GM21360 (cell line): ENCODE results near the gene UGT2B15.
A peak's percentile ranks its signal among the peaks of the same experiment; 100 is the strongest.
"Not testable (repeated sequence)": the region's sequence is repeated elsewhere in the genome, so short reads cannot be mapped to it uniquely, and the experiment has no call there.

Experiments
- ATAC-seq: cut with Tn5 transposase; IDR thresholded peaks from one replicate; pipeline ENCODE4 v1.9.1; 2021; ENCODE audit warnings: mild to moderate bottlenecking, moderate library complexity; ENCODE audit not compliant: unreplicated experiment

Gene UGT2B15

DNA sequence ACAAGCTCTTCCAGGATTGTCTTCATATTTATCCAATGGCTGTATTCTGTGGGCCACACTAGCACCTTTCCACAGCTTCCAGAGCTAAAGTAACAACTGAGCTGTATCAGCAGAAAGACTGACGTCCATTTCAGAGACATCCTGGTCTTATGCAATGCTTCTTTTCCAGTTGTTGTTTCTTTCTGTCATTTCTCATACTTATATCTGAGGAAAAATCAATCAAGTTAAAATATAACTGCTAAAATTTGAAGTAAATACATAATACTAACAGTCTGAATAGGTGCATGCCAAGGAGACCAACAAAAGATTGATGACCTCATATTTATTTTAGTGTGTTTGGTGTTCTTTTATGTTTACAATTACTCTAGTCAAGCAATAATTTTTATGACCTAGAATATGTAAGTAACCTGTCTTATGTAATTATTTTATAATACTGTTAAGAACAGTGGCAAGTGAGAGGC, at the start of gene UGT2B15:
Gene UGT2B15, minus strand, starts transcription at position 174 of the 461 bp plus-strand sequence. Its CDS starts 34 bp downstream, at position 140.
- ATAC-seq, result not testable (repeated sequence)

DNA sequence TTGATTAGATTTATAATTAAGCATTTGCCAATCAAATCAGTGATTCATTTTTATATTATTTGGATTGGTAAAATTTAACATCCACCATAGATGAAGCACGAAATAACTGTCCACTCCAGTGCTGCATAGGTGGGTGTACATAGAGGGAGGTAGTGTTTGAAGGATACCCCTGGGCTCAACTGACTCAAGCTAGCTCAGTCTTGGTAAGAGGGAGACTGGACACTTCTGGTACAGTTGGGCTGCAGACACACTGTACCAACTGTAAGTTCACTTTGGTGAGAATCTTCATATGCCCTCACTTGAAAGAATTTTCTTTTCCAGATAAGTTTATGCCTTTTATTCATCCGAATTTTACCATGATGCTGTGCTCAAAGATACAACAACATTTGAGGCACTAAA, 48.6 kb upstream of the UGT2B15 start:
- no peak for ATAC-seq

DNA sequence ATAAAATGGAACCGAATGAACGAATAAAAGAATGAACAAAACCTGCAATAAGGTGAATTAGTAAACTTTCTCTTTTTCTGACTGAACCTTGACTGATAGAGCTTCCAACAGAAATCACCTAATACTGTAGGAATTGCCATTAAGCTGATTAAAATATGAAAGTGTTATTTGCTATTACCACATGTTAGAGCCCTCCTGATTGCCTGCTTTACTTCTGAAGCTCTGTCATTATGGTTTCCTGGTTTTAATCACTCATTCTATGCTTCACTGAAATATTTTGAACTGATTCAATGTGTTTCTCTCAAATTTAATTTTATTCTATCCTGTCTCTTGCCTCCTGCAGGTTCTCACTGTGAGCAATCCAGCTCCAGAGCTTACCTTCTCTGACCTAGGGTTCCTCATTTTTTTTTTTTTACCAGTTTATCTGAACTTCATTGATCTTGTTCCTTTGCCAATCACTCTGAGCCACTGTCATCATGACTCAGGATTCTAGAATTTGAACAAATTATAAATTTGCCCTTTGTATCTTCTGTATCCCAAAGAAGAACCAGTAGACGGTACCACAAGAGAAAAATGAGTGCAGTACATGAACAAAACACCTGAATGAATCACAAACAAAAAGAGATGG, 48.1 kb upstream of the UGT2B15 start:
- ATAC-seq, result no peak

DNA sequence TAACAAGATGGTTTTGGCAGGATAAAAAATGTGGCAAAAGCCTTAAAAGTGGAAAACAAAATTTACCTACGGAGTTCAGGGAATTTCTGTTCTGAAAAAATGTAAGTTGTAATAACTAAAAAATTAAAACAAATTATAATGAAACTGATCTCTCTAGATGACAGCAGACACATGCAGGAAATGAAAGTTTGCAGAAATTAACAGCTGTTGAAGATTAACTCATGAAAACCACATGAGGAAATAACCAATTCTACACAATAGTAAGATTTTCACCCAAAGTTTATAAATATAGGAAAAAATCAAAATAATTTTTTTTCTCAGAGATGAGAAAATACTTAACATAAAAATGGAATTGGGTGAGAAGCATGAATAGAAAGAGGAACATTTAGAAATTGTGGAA, 47.5 kb upstream of the UGT2B15 start:
- ATAC-seq, result no peak

DNA sequence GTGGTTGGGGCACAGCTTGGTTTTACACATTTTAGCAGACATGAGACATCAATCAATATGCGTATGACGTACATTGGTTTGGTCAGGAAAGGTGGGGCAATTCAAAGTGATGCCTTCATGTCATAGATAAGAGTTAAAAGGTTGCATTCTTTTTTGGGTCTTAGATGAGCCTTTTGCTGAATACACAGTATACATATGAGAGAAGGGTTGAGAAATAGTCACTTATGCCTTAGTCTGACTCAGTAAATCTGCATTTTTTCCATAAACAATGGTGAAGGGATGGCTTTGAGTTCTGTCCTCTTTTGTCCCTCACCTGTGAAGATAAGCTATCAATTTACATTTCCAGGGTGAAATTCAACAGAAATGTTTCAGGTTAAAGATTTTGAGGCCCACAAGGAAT, 43.9 kb upstream of the UGT2B15 start:
- ATAC-seq, result no peak

DNA sequence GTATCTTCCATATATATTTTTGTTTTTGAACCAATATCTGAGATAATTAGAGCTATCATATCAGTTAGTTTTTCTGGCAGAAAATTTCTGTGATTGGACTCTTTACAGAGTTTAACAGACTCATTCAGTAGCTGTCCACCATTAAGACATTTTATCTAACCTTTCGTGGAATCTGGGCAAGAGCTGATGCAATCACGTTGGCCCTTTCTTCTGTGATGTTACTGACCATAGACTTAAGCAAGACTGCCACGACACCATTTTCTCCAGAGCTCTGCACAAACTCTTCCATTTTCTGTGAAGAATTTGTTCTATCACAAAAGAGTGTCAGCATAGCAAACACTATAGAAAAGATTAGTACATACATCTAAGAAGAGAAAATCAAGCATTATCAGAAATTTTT, 41.8 kb upstream of the UGT2B15 start:
- ATAC-seq, result no peak

DNA sequence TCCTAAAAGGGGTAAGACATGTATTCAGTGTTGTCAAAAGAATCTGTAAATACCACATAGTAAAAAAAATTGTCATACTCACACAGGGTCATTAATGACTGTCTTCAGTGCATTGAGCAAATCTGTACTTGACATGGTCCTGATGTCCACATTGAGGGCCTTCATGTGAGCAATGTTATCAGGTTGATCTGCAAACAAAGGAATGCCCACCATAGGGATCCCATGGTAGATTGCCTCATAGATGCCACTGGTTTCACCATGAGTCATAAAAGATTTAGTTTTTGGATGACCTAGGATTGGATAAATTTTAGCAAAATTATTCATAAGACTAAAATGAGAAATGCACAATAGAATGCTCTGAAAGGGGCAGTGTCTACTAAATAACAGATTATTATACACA, 38.1 kb upstream of the UGT2B15 start:
- no peak for ATAC-seq

DNA sequence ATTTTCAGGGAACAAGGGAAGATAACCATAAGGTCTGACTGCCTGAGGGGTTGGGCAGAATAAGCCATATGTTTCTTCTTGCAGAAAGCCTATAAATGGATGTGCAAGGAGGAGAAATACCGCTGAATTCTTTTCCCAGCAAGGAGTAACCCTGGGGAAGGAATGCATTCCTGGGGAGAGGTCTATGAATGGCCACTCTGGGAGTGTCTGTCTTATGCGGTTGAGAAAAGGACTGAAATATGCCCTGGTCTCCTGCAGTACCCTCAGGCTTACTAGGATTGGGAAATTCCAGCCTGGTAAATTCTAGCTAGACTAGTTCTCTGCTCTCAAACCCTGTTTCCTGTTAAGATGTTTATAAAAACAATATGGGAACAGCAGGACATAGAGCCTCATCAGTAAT, 32.7 kb upstream of the UGT2B15 start:
- not testable (repeated sequence) for ATAC-seq

DNA sequence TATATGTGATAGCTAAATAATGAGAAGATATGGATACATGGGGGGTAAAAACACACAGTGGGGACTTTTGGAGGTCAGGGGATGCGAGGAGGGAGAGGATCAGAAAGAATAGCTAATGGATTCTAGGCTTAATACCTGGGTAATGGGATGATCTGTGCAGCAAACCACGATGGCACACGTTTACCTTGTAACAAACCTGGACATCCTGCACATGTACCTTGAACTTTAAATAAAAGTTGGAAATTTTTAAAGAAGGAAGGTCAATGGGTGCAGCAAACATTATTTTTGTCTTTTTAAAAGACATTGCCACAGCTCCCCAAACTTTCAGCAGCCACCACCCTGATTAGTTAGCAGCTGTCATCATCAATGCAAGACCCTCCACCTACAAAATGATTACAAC, 29.7 kb upstream of the UGT2B15 start:
- no peak for ATAC-seq

DNA sequence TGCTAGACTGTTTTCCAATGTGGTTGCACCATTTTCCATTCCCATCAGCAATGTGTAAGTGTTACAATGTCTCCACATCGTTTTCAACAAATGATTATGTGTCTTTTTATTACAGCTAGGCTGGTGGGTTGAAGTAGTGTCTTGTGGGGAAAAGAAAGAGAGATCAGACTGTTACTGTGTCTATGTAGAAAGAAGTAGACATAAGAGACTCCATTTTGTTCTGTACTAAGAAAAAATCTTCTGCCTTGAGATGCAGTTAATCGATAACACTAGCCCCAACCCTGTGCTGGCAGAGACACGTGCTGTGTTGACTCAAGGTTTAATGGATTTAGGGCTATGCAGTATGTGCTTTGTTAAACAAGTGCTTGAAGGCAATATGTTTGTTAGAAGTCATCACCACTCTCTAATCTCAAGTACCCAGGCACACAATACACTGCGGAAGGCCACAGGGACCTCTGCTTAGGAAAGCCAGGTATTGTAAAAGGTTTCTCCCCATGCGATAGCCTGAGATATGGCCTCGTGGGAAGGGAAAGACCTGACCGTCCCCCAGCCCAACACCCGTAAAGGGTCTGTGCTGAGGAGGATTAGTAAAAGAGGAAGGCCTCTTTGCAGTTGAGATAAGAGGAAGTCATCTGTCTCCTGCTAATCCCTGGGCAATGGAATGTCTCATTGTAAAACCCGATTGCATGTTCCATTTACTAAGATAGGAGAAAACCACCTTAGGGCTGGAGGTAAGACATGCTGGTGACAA, 23.0 kb upstream of the UGT2B15 start:
- no peak for ATAC-seq

DNA sequence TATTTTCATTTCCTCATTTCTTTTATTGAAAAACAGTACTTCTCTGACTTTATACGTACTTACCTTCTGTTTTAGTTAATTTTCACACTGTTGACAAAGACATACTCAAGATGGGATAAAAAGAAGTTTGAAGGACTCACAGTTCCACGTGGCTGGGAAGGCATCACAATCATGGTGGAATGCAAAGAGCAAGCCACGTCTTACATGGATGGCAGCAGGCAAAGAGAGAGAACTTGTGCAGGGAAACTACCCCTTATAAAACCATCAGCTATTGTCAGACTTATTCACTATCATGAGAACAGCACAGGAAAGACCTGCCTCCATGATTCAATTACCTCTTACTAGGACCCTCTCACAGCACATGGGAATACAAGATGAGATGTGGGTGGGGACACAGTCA, 20.7 kb upstream of the UGT2B15 start:
- ATAC-seq, result no peak

DNA sequence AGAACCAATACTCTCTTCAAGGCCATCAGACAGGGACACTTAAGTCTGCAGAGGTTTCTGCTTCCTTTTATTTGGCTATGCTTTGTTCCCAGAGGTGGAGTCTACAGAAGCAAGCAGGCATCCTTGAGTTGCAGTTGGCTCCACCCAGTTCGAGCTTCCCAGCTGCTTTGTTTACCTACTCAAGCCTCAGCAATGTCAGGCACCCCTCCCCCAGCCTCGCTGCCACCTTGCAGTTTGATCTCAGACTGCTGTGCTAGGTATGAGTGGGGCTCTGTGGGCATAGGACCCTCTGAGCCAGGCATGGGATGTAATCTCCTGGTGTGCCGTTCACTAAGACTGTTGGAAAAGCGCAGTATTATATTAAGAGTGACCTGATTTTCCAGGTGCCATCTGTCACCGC, 12.6 kb upstream of the UGT2B15 start:
- no peak for ATAC-seq

DNA sequence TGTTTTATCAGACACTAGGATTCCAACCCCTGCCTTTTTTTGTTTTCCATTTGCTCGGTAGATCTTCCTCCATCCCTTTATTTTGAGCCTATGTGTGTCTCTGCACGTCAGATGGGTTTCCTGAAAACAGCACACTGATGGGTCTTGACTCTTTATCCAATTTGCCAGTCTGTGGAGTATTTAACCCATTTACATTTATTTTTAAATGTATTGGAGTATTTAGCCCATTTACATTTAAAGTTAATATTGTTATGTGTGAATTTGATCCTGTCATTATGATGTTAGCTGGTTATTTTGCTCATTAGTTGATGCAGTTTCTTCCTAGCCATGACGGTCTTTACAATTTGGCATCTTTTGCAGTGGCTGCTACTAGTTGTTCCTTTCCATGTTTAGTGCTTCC, 10.8 kb upstream of the UGT2B15 start:
- ATAC-seq, result not testable (repeated sequence)

DNA sequence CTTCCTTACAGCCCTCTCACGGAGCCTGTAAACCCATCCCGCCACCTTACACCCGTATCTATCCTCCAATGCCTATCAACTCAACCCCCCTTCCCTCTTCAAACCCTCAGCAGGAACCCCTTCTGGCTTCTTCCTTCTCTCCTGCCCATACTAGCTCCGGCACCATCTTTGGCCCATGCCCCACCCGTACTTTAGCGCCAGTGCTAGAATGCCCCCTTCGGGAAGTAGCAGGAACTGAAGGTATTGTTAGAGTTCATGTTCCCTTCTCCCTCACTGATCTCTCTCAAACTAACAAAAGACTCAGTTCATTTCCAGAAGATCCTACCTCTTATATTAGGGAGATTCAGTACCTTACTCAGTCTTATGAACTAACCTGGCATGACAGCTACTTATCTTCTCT, 2.7 kb upstream of the UGT2B15 start:
- no peak for ATAC-seq

DNA sequence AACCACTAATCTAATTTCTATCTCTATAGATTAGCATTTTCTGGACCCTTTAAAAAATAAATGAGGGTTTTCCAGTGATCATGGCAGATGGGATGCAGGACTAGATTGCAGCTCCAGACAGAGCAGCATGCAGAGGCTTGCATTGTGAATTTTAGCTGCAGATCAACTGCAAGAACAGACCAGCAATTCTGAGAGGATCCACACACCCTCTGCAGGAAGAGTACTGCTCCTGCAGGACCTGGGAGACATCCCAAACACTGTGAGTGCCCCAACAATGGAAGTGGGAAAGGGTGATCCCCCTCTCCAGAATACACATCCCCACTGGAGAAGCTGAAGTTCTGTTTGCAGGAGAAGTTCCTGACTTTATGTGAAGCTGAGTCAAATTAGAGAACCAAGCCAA, 765 bp upstream of the UGT2B15 start:
- not testable (repeated sequence) for ATAC-seq

DNA sequence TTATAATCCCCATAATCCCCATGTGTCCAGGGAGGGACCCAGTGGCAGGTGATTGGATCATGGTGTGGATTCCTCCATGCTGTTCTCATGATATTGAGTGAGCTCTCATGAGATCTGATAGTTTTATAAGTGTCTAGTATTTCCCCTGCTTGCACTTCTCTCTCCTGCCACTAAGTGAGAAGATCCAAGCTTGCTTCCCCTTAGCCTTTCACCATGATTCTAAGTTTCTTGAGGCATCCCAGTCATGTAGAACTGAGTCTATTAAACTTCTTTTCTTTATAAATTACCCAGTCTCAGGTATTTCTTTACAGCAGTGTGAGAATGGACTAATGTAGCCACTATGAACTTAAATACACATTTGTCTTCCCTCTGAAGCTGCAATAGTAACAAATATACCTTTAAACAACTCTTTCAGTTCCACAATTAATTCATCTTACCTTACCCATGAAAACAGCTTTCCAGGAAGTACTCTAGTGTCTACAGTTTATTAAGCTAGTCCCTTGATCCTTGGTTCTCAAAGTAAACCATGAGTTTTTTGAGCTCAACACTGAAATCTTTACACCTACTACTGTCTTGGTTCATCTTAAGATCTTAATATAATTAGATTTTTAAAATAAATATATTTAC, 1.8 kb downstream of the UGT2B15 start:
- ATAC-seq, result peak; percentile 56

DNA sequence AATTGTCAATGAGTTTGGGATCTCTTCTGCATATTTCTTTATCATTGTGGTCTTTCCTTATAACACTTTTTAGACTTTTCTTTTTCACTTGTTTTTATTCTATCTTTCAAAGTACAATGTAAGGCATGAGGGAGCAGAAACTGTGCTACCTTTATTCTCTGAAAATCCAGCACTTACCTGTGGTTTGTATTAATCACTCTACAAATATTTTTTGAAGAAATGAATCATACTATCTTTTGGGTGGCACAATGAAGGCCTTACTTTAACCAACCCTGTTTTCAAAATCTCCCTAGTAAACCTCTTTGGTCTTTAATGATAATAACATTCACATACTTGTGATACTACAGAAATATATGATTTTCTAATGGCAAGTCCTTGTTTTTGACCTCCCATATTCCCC, 2.9 kb downstream of the UGT2B15 start:
- not testable (repeated sequence) for ATAC-seq

DNA sequence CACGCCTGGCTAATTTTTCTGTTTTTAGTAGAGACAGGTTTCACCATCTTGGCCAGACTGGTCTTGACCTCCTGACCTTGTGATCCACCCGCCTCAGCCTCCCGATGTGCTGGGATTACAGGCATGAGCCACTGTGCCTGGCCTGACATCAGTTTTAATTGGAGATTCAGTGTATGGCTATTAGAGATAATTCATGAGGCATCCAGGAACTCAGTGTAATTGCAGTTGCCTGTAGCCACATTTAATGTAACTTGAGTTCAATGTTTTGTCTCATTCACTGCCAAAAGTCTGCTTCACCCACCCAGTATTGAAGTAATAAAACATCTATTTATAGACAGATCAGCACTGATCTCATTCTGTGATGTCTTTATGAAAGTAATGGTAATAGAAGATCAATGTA, 5.7 kb downstream of the UGT2B15 start:
- ATAC-seq, result not testable (repeated sequence)

DNA sequence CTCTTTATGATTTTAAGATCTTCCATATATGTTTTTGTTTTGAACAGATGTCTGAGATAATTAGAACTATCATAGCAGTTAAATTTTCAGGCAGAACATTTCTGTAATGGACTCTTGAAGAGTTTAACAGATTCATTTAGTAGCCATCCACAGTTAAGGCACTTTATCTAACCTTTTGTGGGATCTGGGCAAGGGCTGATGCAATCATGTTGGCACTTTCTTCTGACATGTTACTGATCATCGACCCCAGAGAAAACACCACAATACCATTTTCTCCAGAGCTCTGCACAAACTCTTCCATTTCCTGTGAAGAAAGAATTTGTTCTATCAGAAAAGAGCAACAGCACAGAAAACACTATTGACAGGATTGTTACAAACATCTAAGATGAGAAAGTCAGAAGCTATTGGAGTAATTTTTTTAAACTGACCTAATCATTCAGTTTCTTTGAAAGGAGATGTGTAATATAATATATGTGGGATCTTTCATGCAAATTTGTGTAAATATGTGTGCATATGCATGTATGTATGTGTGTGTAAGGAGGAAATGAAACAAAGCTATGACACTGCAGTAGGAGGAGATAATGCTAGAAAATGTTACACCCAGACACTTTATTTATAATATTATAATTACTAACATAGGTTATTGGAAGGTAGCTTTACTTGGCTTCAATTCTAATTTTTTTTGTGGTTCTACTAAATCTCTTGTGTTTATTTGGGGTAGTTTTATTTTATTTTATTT, 7.4 kb downstream of the UGT2B15 start:
- not testable (repeated sequence) for ATAC-seq

DNA sequence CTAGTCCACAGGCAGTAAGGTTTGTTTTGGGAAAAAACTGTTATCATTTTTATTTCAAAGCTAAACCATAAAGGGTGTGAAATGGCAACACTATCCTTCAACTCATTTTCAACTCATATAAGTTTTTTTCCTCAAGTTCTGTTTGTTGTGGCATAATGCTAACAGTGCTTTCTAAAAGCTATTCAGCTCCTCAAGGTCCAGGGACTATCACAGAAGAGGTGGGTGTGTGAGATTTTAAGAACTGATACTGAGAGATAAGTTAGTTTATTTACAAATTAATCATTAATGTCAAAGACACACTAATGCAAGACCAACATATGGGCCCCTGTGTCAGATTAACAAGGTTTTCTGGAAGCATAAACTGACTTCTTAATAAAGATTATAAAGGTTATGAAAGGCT, 11.8 kb downstream of the UGT2B15 start:
- ATAC-seq, result no peak

DNA sequence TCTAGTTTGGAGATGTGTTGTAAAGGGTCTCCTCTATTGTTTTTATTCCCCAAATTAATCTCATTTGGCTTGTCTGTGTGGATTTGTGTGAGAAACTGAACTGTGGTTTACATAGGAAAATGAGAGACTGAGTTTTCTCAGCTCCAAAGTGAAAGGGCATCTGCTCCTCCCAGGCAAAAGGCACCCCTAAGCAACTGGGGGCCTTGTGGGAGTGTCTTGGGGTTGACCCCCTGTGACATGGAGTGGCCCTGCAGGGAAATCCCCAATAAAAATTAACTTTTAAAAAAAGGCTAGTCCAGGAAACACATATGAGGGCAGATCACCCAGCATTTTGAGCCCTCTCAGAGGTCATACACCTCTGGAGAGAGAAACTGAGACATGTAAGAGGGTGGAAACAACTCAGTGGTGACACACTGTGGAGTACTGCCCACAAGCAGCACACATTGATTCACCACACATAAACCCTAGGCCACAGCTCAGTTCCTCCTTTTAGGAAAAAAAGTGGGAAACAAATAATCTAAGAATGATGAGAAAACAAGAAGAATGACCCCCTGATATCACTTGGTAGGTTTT, 13.3 kb downstream of the UGT2B15 start:
- peak; percentile 78 for ATAC-seq
